Measurements from ENCODE around the gene MYL10. TPM values are rescaled to one million over a fixed set of nuclear protein-coding genes. Genes with fewer than 3 reads are reported as not detected.

The MYL10 gene
- total RNA-seq, 1 experiment from 2014 or later = not detected

- H4K20me1 ChIP-seq (ENCODE audit: insufficient read depth) = no peaks in the 10 kb centered on the region
- no TSS peak for BruUV-seq (replicated peaks)
- RAD21 ChIA-PET (ENCODE audit: low non-redundant PET in 1 of 2, low total read pairs in 2 of 2, uncharacterized antibody in 2 of 2, unreplicated experiment in 2 of 2) = no interaction called here
- no peaks in the 10 kb centered on the region for H3K9me3 ChIP-seq (ENCODE audit: control insufficient read depth in 1 of 2, insufficient read depth in 1 of 2, low read depth in 1 of 2, low read length in 2 of 2)
- ATAC-seq (no peak), DNase-seq (ENCODE audit: low read depth, low spot score) (no peak)
- H3K4me1 ChIP-seq (ENCODE audit: control insufficient read depth in 1 of 2, insufficient read depth in 2 of 2, low read length in 2 of 2) = no peaks in the 10 kb centered on the region
- H3K9me2 ChIP-seq (ENCODE audit: insufficient read depth) = no peaks in the 10 kb centered on the region
- TF ChIP-seq EGR1 (IDR thresholded peaks at IDR 0.05; ENCODE audit: low read depth) (no peak), ELF1 (IDR thresholded peaks at IDR 0.05; ENCODE audit: borderline replicate concordance, low read depth) (no peak)
- no peak overlapping the region for H3K4me2 ChIP-seq (ENCODE audit: low read length)
- POLR2A ChIA-PET = no interaction called here
- CTCF ChIA-PET = no interaction called here
- no peak overlapping the region for H3K27ac ChIP-seq (ENCODE audit: low read depth, low read length)
- intact Hi-C loops (cut with micrococcal nuclease) = no loop called here
- H3K27me3 ChIP-seq (ENCODE audit: insufficient read depth, low read length) = no peaks in the 10 kb centered on the region
- no peaks in the 10 kb centered on the region for H3K36me3 ChIP-seq (ENCODE audit: control insufficient read depth in 1 of 2, insufficient read depth in 2 of 2, low read length in 2 of 2)
- H3K9ac ChIP-seq (ENCODE audit: low read length) = no peak overlapping the region
- H3K79me2 ChIP-seq (ENCODE audit: insufficient read depth, low read length) = no peaks in the 10 kb centered on the region
- no peak overlapping the region for H3K4me3 ChIP-seq (replicated peaks in 1 of 2; ENCODE audit: low read depth in 1 of 2, low read length in 2 of 2)
- no peak overlapping the region for H2AFZ ChIP-seq (ENCODE audit: low read depth, low read length, poor library complexity, severe bottlenecking)
These were observed 37.6 kb downstream of the MYL10 start for GRCh38 chr7:101591504-101591903.

GRCh38 chr7:101590663-101591435 lies 38.2 kb downstream of the MYL10 start:
- ChIA-PET RAD21 (ENCODE audit: low non-redundant PET in 1 of 2, low total read pairs in 2 of 2, uncharacterized antibody in 2 of 2, unreplicated experiment in 2 of 2) (no interaction called here), CTCF (interaction anchor here (0.6 kb wide), 1 partner anchor 12 kb away, joined by 4 read pairs; no protein-coding TSS in a partner anchor), POLR2A (no interaction called here)
- Histone ChIP-seq H3K9me2 (ENCODE audit: insufficient read depth) (no peaks in the 10 kb centered on the region), H2AFZ (ENCODE audit: low read depth, low read length, poor library complexity, severe bottlenecking) (no peak overlapping the region), H3K36me3 (ENCODE audit: control insufficient read depth in 1 of 2, insufficient read depth in 2 of 2, low read length in 2 of 2) (no peaks in the 10 kb centered on the region), H3K27me3 (ENCODE audit: insufficient read depth, low read length) (no peaks in the 10 kb centered on the region), H3K9ac (ENCODE audit: low read length) (no peak overlapping the region), H3K79me2 (ENCODE audit: insufficient read depth, low read length) (no peaks in the 10 kb centered on the region), H4K20me1 (ENCODE audit: insufficient read depth) (no peaks in the 10 kb centered on the region), H3K4me1 (ENCODE audit: control insufficient read depth in 1 of 2, insufficient read depth in 2 of 2, low read length in 2 of 2) (no peaks in the 10 kb centered on the region), H3K27ac (ENCODE audit: low read depth, low read length) (no peak overlapping the region), H3K4me2 (ENCODE audit: low read length) (no peak overlapping the region), H3K9me3 (ENCODE audit: control insufficient read depth in 1 of 2, insufficient read depth in 1 of 2, low read depth in 1 of 2, low read length in 2 of 2) (no peaks in the 10 kb centered on the region), H3K4me3 (replicated peaks in 1 of 2; ENCODE audit: low read depth in 1 of 2, low read length in 2 of 2) (no peak overlapping the region)
- ATAC-seq (no peak), DNase-seq (ENCODE audit: low read depth, low spot score) (no peak)
- intact Hi-C loops (cut with micrococcal nuclease) = no loop called here
- no TSS peak for BruUV-seq (replicated peaks)
- no peak for TF ChIP-seq RAD21 (IDR thresholded peaks at IDR 0.05; ENCODE audit: low read depth)
- no peak for TF ChIP-seq ZBTB33 (IDR thresholded peaks at IDR 0.05; ENCODE audit: extremely low read depth, insufficient replicate concordance, low read length)
- TF ChIP-seq CTCF (IDR thresholded peaks at IDR 0.05 in 2 of 3, conservative IDR thresholded peaks at IDR 0.05 in 1 of 3; ENCODE audit: borderline replicate concordance in 1 of 3, insufficient read depth in 1 of 3, low read depth in 2 of 3, low read length in 2 of 3) = no peak
- no peak for TF ChIP-seq SRF (IDR thresholded peaks at IDR 0.05; ENCODE audit: low read depth)
- TF ChIP-seq JUND (IDR thresholded peaks at IDR 0.05) = no peak
- no peak for TF ChIP-seq YY1 (IDR thresholded peaks at IDR 0.05; ENCODE audit: extremely low read depth, insufficient replicate concordance, low read depth, low read length)
- no peak for TF ChIP-seq TCF7L2 (IDR thresholded peaks at IDR 0.05; ENCODE audit: borderline replicate concordance, extremely low read depth, insufficient read depth, insufficient read length)
- TF ChIP-seq ZFX (IDR thresholded peaks at IDR 0.05) = no peak
- no peak for TF ChIP-seq POLR2AphosphoS5 (IDR thresholded peaks at IDR 0.05; ENCODE audit: low read depth, low read length)
- no peak for TF ChIP-seq EGR1 (IDR thresholded peaks at IDR 0.05; ENCODE audit: low read depth)
- TF ChIP-seq POLR2A (IDR thresholded peaks at IDR 0.05; ENCODE audit: borderline replicate concordance, extremely low read depth, insufficient read depth, insufficient read length) = no peak
- TF ChIP-seq ZNF274 (IDR thresholded peaks at IDR 0.05; ENCODE audit: low read depth, low read length) = no peak
- no peak for TF ChIP-seq CBX3 (IDR thresholded peaks at IDR 0.05; ENCODE audit: low read depth)
- TF ChIP-seq ATF3 (IDR thresholded peaks at IDR 0.05) = no peak
- no peak for TF ChIP-seq CEBPB (IDR thresholded peaks at IDR 0.05; ENCODE audit: low read depth)
- no peak for TF ChIP-seq SIN3A (IDR thresholded peaks at IDR 0.05; ENCODE audit: low read depth)
- TF ChIP-seq ELF1 (IDR thresholded peaks at IDR 0.05; ENCODE audit: borderline replicate concordance, low read depth) = no peak
